ENCODE data around the gene ZNF862. TPM values are rescaled to one million over a fixed set of nuclear protein-coding genes. Genes with fewer than 3 reads are reported as not detected.

ZNF862 gene
- total and polyA plus RNA-seq, 2 of the 8 experiments (the other 6 are each of a cell fraction or from before 2014, with no cell fraction given) = 1.8 to 3.9 TPM

DNA sequence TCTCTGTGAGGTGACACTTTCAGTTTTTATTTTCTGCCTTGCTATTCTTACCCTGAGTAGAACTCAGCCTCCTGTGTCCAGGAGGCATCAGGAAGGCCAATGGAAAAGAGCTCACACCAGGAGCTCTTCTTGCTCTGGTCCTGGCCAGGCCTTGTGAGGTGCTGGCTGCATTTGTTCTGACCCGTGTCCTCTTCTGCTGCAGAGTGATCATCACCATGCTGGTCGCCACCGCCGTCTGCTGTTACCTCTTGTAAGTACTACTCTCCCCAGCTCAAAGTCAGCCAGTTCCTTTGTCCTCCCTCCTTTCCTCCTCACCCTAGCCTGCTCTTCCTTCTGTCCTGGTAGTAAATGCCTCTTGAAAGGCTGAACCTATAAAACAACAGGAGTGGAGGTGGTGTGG is 37.2 kb downstream of the ZNF862 start (continued):
- no peak for TF ChIP-seq POU5F1 (IDR thresholded peaks at IDR 0.05; ENCODE audit: low read depth, low read length)
